Progenitor cell of endocrine pancreas (in vitro differentiated cells): Measurements from ENCODE around the gene ARL3. TPM values are rescaled to one million over a fixed set of nuclear protein-coding genes. Genes with fewer than 3 reads are reported as not detected.
A peak's percentile ranks its signal among the peaks of the same experiment; 100 is the strongest.

Source experiments
- DNase-seq: peaks from one replicate; pipeline ENCODE4 v3.0.0; 2021; ENCODE audit warnings: low spot score; ENCODE audit not compliant: unreplicated experiment
- H3K27ac Mint-ChIP-seq: 2 replicates; pipeline ENCODE4 v1.8.0; 2021; ENCODE audit warnings: mild to moderate bottlenecking, moderate library complexity, mixed read lengths
- H3K27me3 Mint-ChIP-seq: 2 replicates; pipeline ENCODE4 v1.8.0; 2021; ENCODE audit warnings: mixed read lengths
- H3K36me3 Mint-ChIP-seq: 2 replicates; pipeline ENCODE4 v1.8.0; 2022; ENCODE audit warnings: mixed read lengths; ENCODE audit not compliant: insufficient read depth
- H3K4me1 Mint-ChIP-seq: 2 replicates; pipeline ENCODE4 v1.8.0; 2021; ENCODE audit warnings: low read depth, mixed read lengths
- H3K4me3 Mint-ChIP-seq: 2 replicates; pipeline ENCODE4 v1.8.0; 2021; ENCODE audit warnings: low read depth, mild to moderate bottlenecking, moderate library complexity, mixed read lengths
- H3K9me3 Mint-ChIP-seq: 2 replicates; pipeline ENCODE4 v1.8.0; 2021; ENCODE audit warnings: low read depth, mixed read lengths
- total RNA-seq: library from RNA; stranded (reverse); gene quantifications from 2 replicates; pipeline ENCODE4 v1.2.1, GENCODE V29; 2021
- TF ChIP-seq, protein P1 (sequence below): fragments of 200-600 bp; sonication (generic); IDR thresholded peaks from one replicate; pipeline ENCODE4 v1.5.0; 2021; ENCODE audit warnings: antibody characterized with exemption, mild to moderate bottlenecking; ENCODE audit not compliant: unreplicated experiment

The ARL3 gene
- total RNA-seq, 1 donor from 2014 or later = 25.0 TPM

DNA sequence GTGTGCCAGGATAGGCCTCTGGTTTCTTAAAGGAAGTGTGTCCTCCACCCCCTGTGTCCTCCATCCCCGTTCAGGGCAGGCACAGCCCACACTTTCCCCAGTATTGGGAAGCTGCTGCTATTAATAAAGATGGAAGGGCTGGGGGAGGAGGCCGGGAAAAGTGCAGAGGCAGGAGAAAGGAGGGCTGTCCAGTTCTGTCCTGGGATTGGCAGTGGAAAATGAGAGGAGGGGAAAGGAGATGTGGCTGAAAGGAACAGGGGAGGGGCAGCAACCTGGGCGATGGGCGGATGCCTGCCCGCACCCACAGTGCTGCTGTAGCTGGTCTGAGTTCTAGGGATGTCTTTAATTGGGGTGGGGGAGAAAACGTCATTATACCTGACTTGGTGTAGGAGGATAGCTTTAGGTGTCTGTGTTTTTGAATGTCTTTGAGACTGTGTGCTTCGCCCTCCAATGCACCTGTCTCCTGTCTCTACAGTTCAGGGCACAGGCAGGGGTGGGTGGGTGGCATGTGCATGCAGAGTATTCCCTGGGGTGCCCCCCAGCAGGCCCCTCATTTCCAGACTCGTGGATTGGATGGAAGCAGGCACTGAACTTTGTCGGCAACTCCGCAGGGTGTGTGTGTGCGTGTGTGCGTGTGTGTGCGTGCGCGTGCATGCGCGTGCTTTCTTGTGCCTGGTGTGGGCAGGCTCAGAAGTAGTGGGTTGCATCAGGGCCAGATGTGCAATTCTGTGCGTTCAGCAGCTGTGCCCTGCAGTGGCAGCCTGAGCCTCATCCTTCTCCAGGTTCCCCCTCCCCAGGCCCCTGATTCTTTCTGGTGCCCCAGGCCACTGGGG lies 67.4 kb downstream of the ARL3 start:
- Mint-ChIP-seq H3K36me3 (no peaks in the 10 kb centered on the region), H3K4me3 (peak overlapping the region; percentile 94), H3K27me3 (no peaks in the 10 kb centered on the region), H3K9me3 (no peaks in the 10 kb centered on the region), H3K27ac (peak overlapping the region; percentile 96), H3K4me1 (peaks cover 28% of the 10 kb centered on the region)
- TF ChIP-seq, protein P1, sequence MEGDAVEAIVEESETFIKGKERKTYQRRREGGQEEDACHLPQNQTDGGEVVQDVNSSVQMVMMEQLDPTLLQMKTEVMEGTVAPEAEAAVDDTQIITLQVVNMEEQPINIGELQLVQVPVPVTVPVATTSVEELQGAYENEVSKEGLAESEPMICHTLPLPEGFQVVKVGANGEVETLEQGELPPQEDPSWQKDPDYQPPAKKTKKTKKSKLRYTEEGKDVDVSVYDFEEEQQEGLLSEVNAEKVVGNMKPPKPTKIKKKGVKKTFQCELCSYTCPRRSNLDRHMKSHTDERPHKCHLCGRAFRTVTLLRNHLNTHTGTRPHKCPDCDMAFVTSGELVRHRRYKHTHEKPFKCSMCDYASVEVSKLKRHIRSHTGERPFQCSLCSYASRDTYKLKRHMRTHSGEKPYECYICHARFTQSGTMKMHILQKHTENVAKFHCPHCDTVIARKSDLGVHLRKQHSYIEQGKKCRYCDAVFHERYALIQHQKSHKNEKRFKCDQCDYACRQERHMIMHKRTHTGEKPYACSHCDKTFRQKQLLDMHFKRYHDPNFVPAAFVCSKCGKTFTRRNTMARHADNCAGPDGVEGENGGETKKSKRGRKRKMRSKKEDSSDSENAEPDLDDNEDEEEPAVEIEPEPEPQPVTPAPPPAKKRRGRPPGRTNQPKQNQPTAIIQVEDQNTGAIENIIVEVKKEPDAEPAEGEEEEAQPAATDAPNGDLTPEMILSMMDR = no peak
- DNase-seq = no peak

DNA sequence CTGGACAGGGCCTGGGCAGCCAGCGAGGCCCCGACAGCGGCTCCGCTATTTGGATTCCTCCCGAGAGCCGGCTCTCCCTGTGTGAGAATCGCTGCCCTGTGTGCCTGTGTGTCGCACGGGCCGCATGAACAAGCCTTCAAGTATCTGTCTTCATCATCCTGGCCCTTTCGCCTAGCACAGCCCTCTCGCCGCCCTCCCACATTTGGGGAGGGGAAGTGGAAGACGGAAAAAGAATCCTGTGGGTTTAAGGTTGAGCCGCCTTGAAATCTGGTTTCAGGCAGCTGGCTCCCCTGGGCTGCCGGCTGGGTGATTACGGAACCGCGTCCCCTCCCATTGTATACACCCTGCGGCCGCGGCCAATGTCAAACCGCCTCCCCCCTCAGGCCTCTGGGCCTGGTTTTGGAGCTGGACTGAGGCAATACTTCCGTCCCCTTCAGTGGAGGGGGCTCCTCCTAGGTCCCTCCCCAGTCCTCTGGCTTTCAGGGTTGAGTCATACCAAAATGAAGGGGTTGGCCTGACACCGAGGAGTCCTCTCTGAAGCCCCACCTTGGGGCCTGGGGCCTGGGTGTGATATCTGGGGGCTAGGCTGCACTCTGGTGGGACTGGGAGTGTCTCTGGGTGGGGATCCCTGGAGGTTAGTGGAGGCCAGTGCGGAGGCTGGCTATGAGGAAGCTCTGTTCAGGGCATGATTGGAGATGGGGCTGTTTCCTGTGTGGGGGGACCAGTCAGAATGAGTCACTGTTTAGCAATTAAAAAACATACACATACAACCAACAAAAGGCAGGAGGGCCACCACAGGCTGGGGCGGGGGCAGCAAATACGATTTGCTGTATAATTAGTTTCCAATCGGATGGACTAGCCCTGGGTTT lies 68.2 kb downstream of the ARL3 start:
- TF ChIP-seq, protein P1 = no peak
- H3K36me3 Mint-ChIP-seq = no peaks in the 10 kb centered on the region
- peak overlapping the region; percentile 94 for H3K4me3 Mint-ChIP-seq
- H3K4me1 Mint-ChIP-seq = peaks cover 33% of the 10 kb centered on the region
- H3K27me3 Mint-ChIP-seq = no peaks in the 10 kb centered on the region
- peak; percentile 25 for DNase-seq
- H3K27ac Mint-ChIP-seq = peak overlapping the region; percentile 96
- H3K9me3 Mint-ChIP-seq = no peaks in the 10 kb centered on the region

DNA sequence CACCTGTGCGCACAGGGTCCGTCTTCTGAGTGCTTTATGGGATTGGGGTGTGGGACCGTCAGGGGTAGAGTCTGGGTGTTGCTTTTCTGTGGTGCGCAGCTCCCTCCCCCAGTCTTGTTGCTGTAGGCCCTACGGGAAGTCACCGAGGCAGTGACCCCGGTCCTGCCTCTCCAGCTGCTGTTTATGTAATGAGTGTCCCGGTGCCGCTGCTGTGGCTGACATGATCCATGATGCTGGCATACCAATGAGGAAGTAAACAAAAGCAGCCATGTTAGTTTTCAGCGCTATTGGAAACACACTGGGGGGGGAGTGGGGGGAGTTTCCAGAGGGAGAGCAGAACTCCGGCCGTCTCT lies 68.8 kb downstream of the ARL3 start:
- H3K36me3 Mint-ChIP-seq = no peaks in the 10 kb centered on the region
- DNase-seq = peak; percentile 47
- H3K4me3 Mint-ChIP-seq = peak overlapping the region; percentile 94
- H3K4me1 Mint-ChIP-seq = peaks cover 33% of the 10 kb centered on the region
- no peaks in the 10 kb centered on the region for H3K9me3 Mint-ChIP-seq
- TF ChIP-seq, protein P1 = no peak
- no peaks in the 10 kb centered on the region for H3K27me3 Mint-ChIP-seq
- H3K27ac Mint-ChIP-seq = peak overlapping the region; percentile 96

DNA sequence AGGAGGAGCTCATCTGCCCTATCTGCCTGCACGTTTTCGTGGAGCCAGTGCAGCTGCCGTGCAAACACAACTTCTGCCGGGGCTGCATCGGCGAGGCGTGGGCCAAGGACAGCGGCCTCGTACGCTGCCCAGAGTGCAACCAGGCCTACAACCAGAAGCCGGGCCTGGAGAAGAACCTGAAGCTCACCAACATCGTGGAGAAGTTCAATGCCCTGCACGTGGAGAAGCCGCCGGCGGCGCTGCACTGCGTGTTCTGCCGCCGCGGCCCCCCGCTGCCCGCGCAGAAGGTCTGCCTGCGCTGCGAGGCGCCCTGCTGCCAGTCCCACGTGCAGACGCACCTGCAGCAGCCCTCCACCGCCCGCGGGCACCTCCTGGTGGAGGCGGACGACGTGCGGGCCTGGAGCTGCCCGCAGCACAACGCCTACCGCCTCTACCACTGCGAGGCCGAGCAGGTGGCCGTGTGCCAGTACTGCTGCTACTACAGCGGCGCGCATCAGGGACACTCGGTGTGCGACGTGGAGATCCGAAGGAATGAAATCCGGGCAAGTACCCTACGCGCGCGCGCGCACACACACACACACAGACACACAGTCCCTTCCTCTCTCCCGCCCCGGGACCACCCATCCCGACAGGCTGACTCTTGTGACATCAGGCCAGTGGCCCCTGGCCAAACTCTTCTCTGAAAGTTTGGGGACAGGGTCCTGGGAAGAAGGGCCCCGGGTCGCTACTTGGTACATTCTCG lies 69.4 kb downstream of the ARL3 start:
- H3K9me3 Mint-ChIP-seq = no peaks in the 10 kb centered on the region
- H3K4me1 Mint-ChIP-seq = peaks cover 33% of the 10 kb centered on the region
- no peaks in the 10 kb centered on the region for H3K36me3 Mint-ChIP-seq
- peak; percentile 79 for DNase-seq
- TF ChIP-seq, protein P1 = peak; percentile 66
- peak overlapping the region; percentile 94 for H3K4me3 Mint-ChIP-seq
- peak overlapping the region; percentile 96 for H3K27ac Mint-ChIP-seq
- H3K27me3 Mint-ChIP-seq = no peaks in the 10 kb centered on the region
